Right renal cortex interstitium (tissue), 3 donors: Measurements from ENCODE around the gene BARX1. TPM values are rescaled to one million over a fixed set of nuclear protein-coding genes. Genes with fewer than 3 reads are reported as not detected.

Source experiments
- DNase-seq, 3 donors: peaks; one replicate each; pipeline ENCODE4 v3.0.0-alpha.2; 2013; ENCODE audit warnings: low read depth in 3 of 3, low spot score in 2 of 3
- polyA plus RNA-seq, 3 donors: library from polyadenylated mRNA; unstranded; fragments of 120-200 nt; gene quantifications; one replicate each; pipeline ENCODE4 v1.2.1, GENCODE V29; 2013; ENCODE audit not compliant: insufficient read length in 3 of 3

BARX1 gene
- polyA plus RNA-seq, 3 donors, result 0.10 to 0.25 (median 0.10) TPM

DNA sequence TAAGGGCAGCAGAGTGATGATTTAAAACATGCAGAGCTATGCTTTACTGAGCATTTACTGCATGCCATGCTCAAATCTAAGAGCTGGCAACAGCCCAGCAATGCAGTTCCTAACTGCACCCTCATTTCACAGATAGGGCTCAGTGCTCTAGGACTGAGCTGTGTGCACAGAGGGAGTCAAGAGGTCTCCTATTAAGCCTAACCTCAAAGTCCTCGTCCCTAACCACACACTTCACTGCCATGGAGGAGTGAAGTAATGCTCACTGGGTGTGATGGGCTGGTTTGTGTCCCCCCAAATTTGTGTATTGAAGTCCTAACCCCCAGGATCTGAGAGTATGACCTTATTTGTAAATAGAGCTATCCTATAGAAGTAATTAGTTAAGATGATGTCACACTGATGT lies 25.9 kb downstream of the BARX1 start:
- DNase-seq, result no peak

- no peak for DNase-seq
Measured at GRCh38 chr9:93922535-93922934, 32.6 kb downstream of the BARX1 start.

DNA sequence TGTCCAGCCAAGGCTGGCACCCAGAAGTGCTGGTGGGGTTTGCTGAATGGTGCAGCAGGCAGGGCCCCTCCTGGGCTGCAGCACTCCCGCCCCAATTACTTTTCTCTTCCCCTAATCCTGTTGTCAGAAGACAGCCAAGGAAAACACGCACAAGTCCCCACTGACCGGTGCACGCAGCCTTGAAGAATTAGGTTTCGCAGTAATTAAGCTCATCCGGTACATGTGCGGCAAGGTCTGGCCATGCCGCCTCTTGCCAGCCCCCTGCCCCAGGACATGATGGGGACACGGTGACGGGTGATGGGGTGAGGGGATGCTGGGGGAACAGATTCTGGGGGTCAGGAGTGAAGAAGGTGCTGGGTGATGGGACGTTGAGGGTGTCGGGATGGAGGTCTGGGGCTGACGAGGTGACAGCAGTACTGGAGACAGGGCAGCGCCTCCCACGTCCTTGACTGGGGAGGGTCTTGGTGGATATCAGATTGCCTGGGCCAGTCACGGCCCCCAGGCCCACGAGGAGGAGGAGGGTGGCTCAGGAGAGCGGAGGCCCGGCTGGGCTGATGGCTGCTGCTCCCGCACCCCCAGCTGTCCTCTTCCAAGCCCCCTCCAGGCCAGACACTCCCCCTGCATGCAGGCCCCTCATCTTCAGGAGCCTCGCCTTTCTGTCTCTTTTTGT lies 34.9 kb downstream of the BARX1 start:
- no peak for DNase-seq

GRCh38 chr9:93918061-93918460 lies 37.1 kb downstream of the BARX1 start:
- no peak for DNase-seq

DNA sequence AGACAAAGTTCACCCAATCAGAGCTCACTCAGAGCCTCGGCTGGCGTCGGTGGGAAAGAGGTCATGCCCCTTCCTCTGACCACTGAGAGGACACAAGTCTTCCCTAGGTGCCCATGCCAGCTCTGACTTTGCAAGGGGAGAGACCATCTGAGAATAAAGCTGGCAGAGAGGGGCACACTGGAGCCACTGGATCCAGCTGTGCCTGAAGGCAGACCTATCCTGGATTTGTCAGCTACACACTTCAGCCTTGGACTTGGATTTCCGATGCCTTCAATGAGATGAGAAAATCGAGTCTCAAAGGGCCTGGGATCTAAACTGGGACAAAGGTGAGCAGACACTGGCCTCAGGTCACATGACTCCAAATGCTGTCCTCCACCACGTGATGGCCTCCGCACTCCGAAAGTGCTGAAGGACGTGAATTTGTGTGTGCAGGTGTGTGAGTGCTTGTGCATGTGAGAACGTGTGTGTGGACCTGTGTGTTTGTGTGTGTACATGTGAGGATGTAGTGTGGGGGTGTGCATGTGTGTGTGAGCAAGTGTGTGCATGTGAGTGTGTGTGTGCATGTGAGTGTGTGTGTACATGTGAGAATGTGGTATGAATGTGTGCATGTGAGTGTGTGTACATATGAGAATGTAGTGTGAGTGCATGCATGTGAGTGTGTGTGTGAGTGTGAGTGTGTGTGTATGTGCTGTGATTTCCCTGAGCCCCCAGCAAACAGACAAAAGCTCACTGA lies 37.9 kb downstream of the BARX1 start:
- no peak for DNase-seq

- DNase-seq, result no peak
Measured at GRCh38 chr9:93916358-93916757, 38.8 kb downstream of the BARX1 start.

DNA sequence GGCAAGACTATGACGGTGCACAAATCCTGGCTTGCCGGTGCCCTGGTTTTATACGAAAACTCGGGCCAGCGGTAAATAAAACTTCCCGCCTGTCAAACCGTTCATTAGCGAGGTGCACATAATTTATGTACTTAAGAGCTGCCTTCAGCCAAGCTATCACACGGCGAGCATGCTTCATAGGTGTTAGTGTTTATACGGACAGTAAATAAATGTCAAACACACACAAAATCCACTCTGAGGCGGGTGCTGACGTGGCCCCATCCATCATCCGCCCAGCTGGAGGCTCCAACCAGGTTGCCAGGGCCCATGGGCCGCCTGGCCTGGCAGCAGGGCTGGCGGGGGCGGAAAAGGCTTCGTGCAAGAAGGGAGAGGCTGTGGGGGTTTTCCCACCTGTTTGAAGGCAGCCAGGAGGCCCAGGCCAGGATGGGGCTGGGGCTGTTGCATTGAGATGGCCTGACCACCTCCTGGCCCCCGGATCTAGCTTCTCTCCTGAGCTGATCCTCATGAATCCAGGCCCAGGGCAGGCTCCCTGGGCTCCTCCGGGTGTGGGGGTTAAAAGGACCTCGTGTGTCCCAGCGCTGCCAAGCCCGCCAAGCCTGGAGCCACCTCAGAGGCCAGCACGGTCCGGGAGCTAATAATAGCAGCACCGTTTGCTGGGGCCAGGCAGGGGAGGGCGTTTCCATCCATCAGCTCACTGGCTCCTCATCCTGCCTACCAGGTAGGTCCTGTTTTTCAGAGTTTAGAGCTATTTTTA lies 43.2 kb downstream of the BARX1 start:
- DNase-seq, result no peak

DNA sequence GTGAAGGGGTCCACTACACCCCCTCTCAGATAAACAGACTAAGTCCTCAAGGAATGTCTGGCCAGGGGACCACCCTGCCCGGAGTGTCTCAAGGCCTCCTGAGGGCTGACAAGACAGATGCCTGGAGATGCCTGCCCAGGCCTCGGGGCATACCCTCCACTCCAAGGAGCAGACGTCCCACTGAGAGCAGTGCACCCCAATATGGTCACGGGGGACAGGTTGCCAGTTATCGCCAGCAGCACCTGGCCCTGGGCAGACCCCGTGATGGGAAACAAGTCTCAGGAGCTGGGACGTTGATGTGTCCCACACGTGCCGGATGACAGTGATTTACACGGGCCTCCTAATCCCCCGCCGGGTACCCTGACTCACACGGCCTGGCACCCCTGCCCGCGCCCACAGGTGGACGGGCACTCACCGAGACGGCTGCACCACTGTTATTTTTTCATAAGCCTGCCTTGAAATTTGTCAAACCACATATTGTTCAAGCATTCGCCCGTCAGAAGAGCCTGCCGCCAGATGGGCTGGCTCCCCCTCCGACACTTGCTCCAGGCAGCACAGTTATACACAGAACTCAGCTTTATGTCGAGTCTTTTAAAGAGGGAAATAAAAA lies 43.9 kb downstream of the BARX1 start:
- no peak for DNase-seq

DNA sequence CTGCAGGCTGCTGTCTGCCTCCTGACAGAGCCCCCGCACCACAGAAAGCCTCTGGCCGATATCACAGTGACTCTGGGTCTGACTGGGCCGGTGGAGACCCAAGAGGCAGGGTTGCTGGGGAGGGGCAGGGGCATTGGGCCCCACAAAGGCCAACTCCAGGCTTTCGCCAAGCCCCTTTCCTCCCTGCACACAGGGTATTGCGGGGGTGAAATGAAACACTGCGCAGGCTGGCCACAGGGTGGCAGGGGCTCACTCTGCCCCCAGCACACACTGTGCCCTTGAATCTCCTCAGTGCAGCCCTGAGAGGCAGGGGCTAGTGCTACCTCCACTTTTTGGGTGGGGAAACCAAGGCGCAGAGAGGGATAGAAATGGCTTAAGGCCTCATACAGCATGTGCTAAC lies 44.6 kb downstream of the BARX1 start:
- DNase-seq, result no peak

GRCh38 chr9:93910196-93910595 lies 45.0 kb downstream of the BARX1 start:
- no peak for DNase-seq

DNA sequence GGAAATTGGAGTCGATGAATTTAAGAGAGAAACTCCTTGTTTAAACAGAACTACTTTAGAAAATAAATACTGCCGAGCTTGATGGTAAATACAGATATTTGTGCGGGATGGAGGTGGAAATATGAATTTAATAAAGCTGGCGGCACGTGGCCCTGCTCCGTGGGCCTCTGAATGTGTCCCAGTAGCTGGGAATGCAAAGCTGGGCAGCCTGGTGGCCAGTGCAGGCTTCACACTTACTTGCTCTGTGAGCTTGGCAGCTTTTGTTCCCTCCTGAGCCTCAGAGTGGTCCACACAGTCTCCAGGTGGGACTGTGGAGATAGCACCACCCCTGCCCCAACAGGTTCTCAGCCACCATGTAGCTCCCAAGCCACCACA lies 45.9 kb downstream of the BARX1 start:
- DNase-seq, result no peak

- no peak for DNase-seq
Measured at GRCh38 chr9:93908591-93909241, 46.4 kb downstream of the BARX1 start.

DNA sequence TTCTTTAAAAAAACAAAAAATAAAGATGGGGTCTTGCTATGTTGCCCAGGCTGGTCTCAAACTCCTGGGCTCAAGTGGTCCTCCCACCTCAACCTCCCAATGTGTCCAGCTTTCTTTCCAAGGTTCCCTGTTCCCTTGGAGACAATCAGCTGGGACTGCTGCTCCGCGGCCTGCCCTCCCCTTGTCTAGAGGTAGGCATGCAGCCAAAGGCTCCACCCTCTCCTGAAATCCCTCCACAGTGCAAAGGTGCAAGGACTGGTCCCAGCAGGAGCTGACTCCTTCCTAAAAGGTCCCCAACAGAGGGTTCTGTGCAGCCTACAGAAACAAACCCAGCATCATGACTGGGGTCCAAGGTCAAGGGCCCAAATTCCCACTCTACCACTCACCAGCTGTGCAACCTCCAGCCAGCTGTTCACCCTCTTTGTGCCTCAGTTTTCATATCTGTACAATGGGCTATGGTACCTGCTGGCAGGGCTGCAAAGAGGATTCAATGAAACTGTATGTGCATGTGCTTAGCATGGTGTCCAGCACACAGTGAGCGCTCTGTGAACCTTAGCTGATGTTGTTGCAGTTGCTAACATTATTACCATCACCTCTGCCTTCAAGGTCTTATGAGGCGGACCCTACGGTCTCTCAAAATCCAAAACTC lies 47.5 kb downstream of the BARX1 start:
- DNase-seq, result no peak

GRCh38 chr9:93906195-93906880 lies 48.8 kb downstream of the BARX1 start:
- no peak for DNase-seq

GRCh38 chr9:93905473-93906133 lies 49.6 kb downstream of the BARX1 start:
- DNase-seq, result no peak

- no peak for DNase-seq
Measured at GRCh38 chr9:93904649-93905472, 50.3 kb downstream of the BARX1 start.

GRCh38 chr9:93903886-93904648 lies 51.1 kb downstream of the BARX1 start:
- no peak for DNase-seq
